ENCODE results near the gene CASP10.
"Not testable (repeated sequence)": the region's sequence is repeated elsewhere in the genome, so short reads cannot be mapped to it uniquely, and the experiment has no call there.

DNA sequence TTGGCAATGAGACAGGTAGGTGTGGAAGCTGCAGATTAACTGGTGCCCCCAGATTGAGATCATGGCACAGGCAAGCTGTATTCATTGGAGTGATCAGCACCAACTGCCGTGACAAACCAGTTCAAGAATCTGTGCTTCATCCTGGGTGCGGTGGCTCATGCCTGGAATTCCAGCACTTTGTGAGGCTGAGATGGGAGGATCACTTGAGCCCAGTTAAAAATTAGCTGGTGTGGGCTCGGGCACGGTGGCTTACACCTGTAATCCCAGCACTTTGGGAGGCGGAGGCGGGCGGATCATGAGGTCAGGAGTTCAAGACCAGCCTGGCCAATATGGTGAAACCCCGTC, 33.1 kb upstream of the CASP10 start:
- TF ChIP-seq, protein P1, sequence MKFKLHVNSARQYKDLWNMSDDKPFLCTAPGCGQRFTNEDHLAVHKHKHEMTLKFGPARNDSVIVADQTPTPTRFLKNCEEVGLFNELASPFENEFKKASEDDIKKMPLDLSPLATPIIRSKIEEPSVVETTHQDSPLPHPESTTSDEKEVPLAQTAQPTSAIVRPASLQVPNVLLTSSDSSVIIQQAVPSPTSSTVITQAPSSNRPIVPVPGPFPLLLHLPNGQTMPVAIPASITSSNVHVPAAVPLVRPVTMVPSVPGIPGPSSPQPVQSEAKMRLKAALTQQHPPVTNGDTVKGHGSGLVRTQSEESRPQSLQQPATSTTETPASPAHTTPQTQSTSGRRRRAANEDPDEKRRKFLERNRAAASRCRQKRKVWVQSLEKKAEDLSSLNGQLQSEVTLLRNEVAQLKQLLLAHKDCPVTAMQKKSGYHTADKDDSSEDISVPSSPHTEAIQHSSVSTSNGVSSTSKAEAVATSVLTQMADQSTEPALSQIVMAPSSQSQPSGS (CRISPR knock-in tag; IDR thresholded peaks at IDR 0.05; ENCODE audit: borderline replicate concordance, low read depth), result not testable (repeated sequence)
- TF ChIP-seq, protein P2, sequence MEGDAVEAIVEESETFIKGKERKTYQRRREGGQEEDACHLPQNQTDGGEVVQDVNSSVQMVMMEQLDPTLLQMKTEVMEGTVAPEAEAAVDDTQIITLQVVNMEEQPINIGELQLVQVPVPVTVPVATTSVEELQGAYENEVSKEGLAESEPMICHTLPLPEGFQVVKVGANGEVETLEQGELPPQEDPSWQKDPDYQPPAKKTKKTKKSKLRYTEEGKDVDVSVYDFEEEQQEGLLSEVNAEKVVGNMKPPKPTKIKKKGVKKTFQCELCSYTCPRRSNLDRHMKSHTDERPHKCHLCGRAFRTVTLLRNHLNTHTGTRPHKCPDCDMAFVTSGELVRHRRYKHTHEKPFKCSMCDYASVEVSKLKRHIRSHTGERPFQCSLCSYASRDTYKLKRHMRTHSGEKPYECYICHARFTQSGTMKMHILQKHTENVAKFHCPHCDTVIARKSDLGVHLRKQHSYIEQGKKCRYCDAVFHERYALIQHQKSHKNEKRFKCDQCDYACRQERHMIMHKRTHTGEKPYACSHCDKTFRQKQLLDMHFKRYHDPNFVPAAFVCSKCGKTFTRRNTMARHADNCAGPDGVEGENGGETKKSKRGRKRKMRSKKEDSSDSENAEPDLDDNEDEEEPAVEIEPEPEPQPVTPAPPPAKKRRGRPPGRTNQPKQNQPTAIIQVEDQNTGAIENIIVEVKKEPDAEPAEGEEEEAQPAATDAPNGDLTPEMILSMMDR (IDR thresholded peaks at IDR 0.05), result not testable (repeated sequence)
- not testable (repeated sequence) for TF ChIP-seq ESRRA (CRISPR knock-in tag; IDR thresholded peaks at IDR 0.05; ENCODE audit: borderline replicate concordance)
- TF ChIP-seq, protein P3, sequence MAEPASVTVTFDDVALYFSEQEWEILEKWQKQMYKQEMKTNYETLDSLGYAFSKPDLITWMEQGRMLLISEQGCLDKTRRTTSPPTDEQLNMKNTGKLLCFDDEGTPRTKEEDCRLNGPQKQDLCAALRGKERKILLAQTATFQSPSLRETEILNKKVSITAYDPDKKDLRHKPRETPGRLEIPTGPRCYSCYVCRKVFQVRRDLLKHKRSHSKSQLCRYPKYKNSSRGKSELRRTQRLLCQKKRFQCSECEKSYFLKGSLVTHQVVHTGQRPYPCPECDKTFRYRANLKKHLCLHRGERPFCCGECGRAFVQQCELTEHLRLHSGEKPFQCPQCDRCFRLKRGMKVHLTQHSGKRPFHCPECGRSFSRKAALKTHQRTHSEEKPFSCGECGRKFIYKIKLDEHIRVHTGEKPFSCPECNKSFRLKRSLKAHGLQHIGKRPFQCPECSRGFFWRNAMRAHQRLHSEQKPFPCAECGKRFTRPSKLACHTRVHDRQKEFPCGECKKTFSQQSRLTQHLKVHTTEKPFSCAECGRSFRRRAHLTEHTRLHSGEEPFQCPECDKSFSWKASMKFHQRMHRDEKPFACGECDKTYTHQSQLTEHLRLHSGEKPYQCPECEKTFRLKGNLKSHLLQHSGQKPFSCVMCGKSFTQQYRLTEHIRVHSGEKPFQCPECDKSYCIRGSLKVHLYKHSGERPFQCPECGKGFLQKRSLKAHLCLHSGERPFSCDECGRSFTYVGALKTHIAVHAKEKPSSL (CRISPR knock-in tag; conservative IDR thresholded peaks at IDR 0.05), result not testable (repeated sequence)
- TF ChIP-seq, protein P4, sequence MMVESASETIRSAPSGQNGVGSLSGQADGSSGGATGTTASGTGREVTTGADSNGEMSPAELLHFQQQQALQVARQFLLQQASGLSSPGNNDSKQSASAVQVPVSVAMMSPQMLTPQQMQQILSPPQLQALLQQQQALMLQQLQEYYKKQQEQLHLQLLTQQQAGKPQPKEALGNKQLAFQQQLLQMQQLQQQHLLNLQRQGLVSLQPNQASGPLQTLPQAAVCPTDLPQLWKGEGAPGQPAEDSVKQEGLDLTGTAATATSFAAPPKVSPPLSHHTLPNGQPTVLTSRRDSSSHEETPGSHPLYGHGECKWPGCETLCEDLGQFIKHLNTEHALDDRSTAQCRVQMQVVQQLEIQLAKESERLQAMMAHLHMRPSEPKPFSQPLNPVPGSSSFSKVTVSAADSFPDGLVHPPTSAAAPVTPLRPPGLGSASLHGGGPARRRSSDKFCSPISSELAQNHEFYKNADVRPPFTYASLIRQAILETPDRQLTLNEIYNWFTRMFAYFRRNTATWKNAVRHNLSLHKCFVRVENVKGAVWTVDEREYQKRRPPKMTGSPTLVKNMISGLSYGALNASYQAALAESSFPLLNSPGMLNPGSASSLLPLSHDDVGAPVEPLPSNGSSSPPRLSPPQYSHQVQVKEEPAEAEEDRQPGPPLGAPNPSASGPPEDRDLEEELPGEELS (CRISPR knock-in tag; IDR thresholded peaks at IDR 0.05), result not testable (repeated sequence)

Data from WTC11 (cell line).